Loucy (cell line): ENCODE data around the gene TREML2.

Source experiments
- H2AFZ ChIP-seq: fragments of 200-600 bp; sonication (generic); 2 replicates; pipeline ENCODE4 v1.6.0; 2016; ENCODE audit warnings: antibody characterized with exemption, mild to moderate bottlenecking, low read length, moderate library complexity
- H3F3A ChIP-seq: fragments of 200-600 bp; 2 replicates; pipeline ENCODE4 v1.6.0; 2016; ENCODE audit warnings: antibody characterized with exemption, low read depth, mild to moderate bottlenecking
- H3K27me3 ChIP-seq: fragments of 200-600 bp; sonication (generic); 2 replicates; pipeline ENCODE4 v1.6.1; 2014; ENCODE audit warnings: low read length, mild to moderate bottlenecking; ENCODE audit not compliant: insufficient read depth, poor library complexity, severe bottlenecking
- H3K36me3 ChIP-seq: fragments of 200-600 bp; sonication (generic); 2 replicates; pipeline ENCODE4 v1.6.1; 2016; ENCODE audit warnings: low read length; ENCODE audit not compliant: insufficient read depth
- H3K4me1 ChIP-seq: fragments of 200-600 bp; sonication (generic); 2 replicates; pipeline ENCODE4 v1.5.1; 2014; ENCODE audit warnings: low read length, mild to moderate bottlenecking; ENCODE audit not compliant: insufficient read depth, poor library complexity, severe bottlenecking
- H3K4me2 ChIP-seq: fragments of 200-600 bp; sonication (generic); 2 replicates; pipeline ENCODE4 v1.6.0; 2014; ENCODE audit warnings: antibody characterized with exemption, low read length, low read depth, mild to moderate bottlenecking; ENCODE audit not compliant: poor library complexity, severe bottlenecking
- H3K4me3 ChIP-seq: fragments of 200-600 bp; sonication (generic); 2 replicates; pipeline ENCODE4 v1.5.1; 2014; ENCODE audit warnings: low read length, mild to moderate bottlenecking, mixed read lengths; ENCODE audit not compliant: poor library complexity, severe bottlenecking
- H3K79me2 ChIP-seq: fragments of 200-600 bp; sonication (generic); 2 replicates; pipeline ENCODE4 v1.6.1; 2014; ENCODE audit warnings: low read length; ENCODE audit not compliant: insufficient read depth
- H3K9ac ChIP-seq: fragments of 200-600 bp; sonication (generic); 2 replicates; pipeline ENCODE4 v1.6.0; 2014; ENCODE audit warnings: mild to moderate bottlenecking, low read depth, low read length, moderate library complexity; ENCODE audit not compliant: poor library complexity, severe bottlenecking
- H3K9me2 ChIP-seq: fragments of 200-600 bp; sonication (generic); replicated peaks from 2 replicates; pipeline ENCODE4 v1.6.1; 2016; ENCODE audit warnings: low read depth, low read length, mixed read lengths
- H3K9me3 ChIP-seq: fragments of 200-600 bp; sonication (generic); 2 replicates; pipeline ENCODE4 v1.6.1; 2014; ENCODE audit warnings: mild to moderate bottlenecking, antibody characterized with exemption, low read length, low read depth; ENCODE audit not compliant: insufficient read depth
- H4K20me1 ChIP-seq: fragments of 200-600 bp; sonication (generic); 2 replicates; pipeline ENCODE4 v1.6.0; 2014; ENCODE audit warnings: antibody characterized with exemption, low read length, mild to moderate bottlenecking; ENCODE audit not compliant: insufficient read depth, poor library complexity, severe bottlenecking
- EZH2phosphoT487 ChIP-seq: fragments of 200-600 bp; IDR thresholded peaks from 2 replicates; pipeline ENCODE4 v1.6.1; 2018; ENCODE audit warnings: antibody characterized with exemption, mild to moderate bottlenecking, moderate library complexity, borderline replicate concordance
- TF ChIP-seq, protein P1 (sequence below): fragments of 200-600 bp; sonication (generic); conservative IDR thresholded peaks from 2 replicates; pipeline ENCODE4 v1.5.1; 2014; ENCODE audit warnings: mild to moderate bottlenecking, antibody characterized with exemption, low read length

The TREML2 gene

DNA sequence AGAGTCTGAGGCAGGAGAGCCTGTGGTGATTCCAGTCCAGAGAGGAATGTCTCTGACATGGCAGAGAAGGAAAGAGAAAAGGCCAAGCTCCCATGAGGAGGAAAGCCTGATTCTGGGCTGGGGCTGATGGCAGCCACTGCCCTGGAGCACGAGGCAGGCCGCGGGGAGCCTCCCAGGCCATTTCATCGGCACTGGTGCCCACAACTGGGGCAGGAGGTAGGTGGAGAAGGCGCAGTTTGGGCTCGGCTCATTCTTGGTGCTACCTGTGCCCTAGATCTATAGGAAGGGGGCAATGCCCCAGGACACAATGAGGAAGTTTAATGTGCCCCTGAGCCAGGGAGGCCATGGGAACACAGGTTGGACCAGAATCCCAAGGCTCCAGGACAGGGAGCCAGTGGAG is 44.2 kb downstream of the TREML2 start:
- Histone ChIP-seq H3K9me3 (no peaks in the 10 kb centered on the region), H3K4me1 (no peaks in the 10 kb centered on the region)

GRCh38 chr6:41156001-41156400 is 44.9 kb downstream of the TREML2 start:
- Histone ChIP-seq H3K9ac (no peak overlapping the region), H3K9me3 (no peaks in the 10 kb centered on the region), H3K4me1 (no peaks in the 10 kb centered on the region), H3K4me3 (no peak overlapping the region), H3K27me3 (no peaks in the 10 kb centered on the region), H3K9me2 (no peaks in the 10 kb centered on the region), H3K79me2 (no peaks in the 10 kb centered on the region), H3K36me3 (no peaks in the 10 kb centered on the region), H3F3A (no peaks in the 10 kb centered on the region), H3K4me2 (no peak overlapping the region), H2AFZ (no peak overlapping the region), H4K20me1 (no peaks in the 10 kb centered on the region)
- TF ChIP-seq, protein P1, sequence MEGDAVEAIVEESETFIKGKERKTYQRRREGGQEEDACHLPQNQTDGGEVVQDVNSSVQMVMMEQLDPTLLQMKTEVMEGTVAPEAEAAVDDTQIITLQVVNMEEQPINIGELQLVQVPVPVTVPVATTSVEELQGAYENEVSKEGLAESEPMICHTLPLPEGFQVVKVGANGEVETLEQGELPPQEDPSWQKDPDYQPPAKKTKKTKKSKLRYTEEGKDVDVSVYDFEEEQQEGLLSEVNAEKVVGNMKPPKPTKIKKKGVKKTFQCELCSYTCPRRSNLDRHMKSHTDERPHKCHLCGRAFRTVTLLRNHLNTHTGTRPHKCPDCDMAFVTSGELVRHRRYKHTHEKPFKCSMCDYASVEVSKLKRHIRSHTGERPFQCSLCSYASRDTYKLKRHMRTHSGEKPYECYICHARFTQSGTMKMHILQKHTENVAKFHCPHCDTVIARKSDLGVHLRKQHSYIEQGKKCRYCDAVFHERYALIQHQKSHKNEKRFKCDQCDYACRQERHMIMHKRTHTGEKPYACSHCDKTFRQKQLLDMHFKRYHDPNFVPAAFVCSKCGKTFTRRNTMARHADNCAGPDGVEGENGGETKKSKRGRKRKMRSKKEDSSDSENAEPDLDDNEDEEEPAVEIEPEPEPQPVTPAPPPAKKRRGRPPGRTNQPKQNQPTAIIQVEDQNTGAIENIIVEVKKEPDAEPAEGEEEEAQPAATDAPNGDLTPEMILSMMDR: no peak
- no peak for TF ChIP-seq EZH2phosphoT487

More for the DNA sequence above, 44.2 kb downstream of the TREML2 start:
- Histone ChIP-seq H3F3A (no peaks in the 10 kb centered on the region), H3K9me2 (no peaks in the 10 kb centered on the region), H3K4me3 (no peak overlapping the region), H4K20me1 (no peaks in the 10 kb centered on the region), H3K27me3 (no peaks in the 10 kb centered on the region), H3K9ac (no peak overlapping the region), H3K79me2 (no peaks in the 10 kb centered on the region), H2AFZ (no peak overlapping the region), H3K36me3 (no peaks in the 10 kb centered on the region), H3K4me2 (no peak overlapping the region)
- TF ChIP-seq EZH2phosphoT487: no peak
- TF ChIP-seq, protein P1: no peak

- Histone ChIP-seq H3K4me3 (no peak overlapping the region), H3K9me2 (no peaks in the 10 kb centered on the region), H3K79me2 (no peaks in the 10 kb centered on the region), H3K9me3 (no peaks in the 10 kb centered on the region), H2AFZ (no peak overlapping the region), H3K4me1 (no peaks in the 10 kb centered on the region), H3K36me3 (no peaks in the 10 kb centered on the region), H3K4me2 (no peak overlapping the region), H4K20me1 (no peaks in the 10 kb centered on the region), H3K27me3 (no peaks in the 10 kb centered on the region), H3K9ac (no peak overlapping the region), H3F3A (no peaks in the 10 kb centered on the region)
- TF ChIP-seq, protein P1: no peak
- TF ChIP-seq EZH2phosphoT487: no peak
These were observed 45.7 kb downstream of the TREML2 start for GRCh38 chr6:41155132-41155805.
